HG02840 (cell line): Measurements from ENCODE around the gene HEMK1.

Experiments
- ATAC-seq: cut with Tn5 transposase; IDR thresholded peaks from one replicate; pipeline ENCODE4 v1.9.1; 2021; ENCODE audit warnings: mild to moderate bottlenecking, moderate library complexity, moderate number of reproducible peaks; ENCODE audit not compliant: unreplicated experiment, low FRiP score

HEMK1 gene

DNA sequence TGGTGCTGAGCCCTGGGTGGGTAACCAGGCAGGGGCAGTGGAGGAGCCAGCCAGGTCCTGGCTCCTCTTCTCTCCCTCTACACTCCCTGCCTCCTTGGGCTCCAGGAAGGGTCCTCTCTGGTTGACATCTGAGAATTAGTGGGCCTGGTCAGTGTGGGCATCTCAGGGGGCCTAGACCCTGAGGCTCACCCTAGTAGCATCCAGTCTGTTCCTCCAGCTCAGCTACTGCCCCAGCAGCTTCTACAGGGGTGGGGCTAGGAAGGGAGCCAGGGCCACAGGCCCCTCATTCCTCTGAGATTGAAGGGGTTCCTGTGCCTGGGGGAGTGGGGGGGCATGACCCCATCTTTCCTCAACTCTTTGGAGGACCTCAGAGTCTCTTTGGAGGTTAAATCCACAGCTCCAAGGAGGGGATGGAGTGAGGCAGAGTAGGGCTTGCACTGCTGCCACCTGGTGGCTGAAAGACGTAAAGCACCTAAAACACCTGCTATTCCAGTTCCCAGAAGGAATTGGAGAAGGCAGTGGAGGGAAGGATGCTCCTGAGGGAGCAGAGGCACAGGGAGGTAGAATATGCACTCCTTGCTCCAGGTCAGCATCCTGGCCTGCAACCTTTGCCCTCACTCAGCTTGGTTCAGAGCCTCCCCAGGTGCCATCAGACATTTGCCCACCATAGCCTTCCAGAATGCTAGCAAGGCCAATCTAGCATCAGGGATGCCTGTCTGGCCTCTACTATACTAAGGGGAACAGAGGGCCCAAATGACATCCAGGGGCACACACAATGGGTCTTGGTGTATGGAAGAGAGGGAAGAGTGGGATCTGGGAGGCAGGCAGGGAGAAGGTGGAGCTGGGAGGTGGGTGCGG lies 26.9 kb upstream of the HEMK1 start:
- ATAC-seq = no peak

DNA sequence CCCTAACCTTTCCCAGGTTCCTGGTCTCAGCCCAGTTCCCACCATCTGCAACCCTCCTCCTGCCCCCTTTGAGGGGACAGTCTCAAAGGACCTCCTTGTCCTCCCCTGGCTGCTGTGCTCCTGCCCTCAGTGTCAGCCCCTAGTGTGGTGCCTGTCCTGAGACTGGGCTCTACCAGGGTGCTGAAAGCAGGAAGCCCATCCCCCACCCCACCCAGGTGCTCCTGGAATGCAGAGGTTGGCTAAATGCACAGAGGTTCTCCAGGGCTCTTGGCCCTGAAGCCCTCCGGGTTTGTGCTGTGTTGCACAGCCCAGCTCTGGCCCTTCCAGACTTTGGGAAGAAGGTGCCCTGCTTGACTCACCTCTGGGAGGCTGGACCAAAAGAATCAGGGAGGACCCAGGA lies 23.5 kb upstream of the HEMK1 start:
- ATAC-seq = no peak

GRCh38 chr3:50549226-50549625 lies 20.1 kb upstream of the HEMK1 start:
- no peak for ATAC-seq

- no peak for ATAC-seq
These were observed 19.1 kb upstream of the HEMK1 start for GRCh38 chr3:50550079-50550736.

GRCh38 chr3:50551054-50551659 lies 18.2 kb upstream of the HEMK1 start:
- no peak for ATAC-seq

- ATAC-seq = no peak
These were observed 17.5 kb upstream of the HEMK1 start for GRCh38 chr3:50551681-50552435.

DNA sequence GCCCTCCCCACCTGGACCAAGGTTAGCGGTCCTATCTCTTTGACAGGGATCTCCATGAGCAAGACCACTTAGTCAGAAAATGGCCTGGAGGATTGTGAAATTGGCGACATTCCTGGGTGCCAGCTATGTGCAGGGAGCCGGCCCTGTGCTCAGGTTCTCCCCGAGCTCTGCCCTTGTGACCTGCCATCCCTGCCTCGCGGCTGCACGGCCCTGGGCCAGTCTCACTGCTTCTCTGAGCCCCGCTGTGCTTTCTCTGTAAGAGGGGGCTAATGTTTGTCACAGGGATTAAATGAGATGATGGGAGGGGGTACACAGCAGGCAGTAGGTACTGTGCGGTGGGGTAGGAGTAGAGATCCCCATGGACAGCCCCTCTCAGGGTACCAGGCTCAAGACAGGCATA lies 16.7 kb upstream of the HEMK1 start:
- ATAC-seq = no peak

DNA sequence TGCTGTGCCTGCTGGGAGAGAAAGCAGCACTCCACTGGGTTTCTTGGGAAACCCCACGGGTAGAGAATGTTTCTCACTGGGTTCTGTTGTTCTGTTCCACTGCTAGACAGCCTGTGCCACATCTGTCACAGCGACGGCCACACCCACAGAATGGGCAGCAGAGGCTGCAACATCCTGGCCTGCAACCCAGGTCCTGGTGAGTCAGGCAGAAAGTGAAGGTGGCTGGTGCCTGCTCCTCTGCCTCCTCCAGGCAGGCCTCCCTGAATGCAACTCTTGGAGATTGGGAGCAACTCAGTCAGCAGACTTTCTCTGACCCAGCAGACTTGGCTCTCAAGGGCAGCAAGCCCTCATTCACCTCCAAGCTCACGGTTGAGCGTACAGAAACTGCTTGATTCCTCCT lies 14.8 kb upstream of the HEMK1 start:
- ATAC-seq = no peak

GRCh38 chr3:50557106-50557505 lies 12.2 kb upstream of the HEMK1 start:
- ATAC-seq = no peak

- no peak for ATAC-seq
These were observed 11.4 kb upstream of the HEMK1 start for GRCh38 chr3:50557915-50558314.

- no peak for ATAC-seq
These were observed 9.6 kb upstream of the HEMK1 start for GRCh38 chr3:50559702-50560101.

GRCh38 chr3:50562861-50563260 lies 6.5 kb upstream of the HEMK1 start:
- ATAC-seq = no peak

- ATAC-seq = no peak
These were observed 5.5 kb upstream of the HEMK1 start for GRCh38 chr3:50563867-50564266.

- no peak for ATAC-seq
These were observed 5.0 kb upstream of the HEMK1 start for GRCh38 chr3:50564321-50564720.

- no peak for ATAC-seq
These were observed 2.3 kb upstream of the HEMK1 start for GRCh38 chr3:50567011-50567385.

GRCh38 chr3:50567386-50568167 lies 1.7 kb upstream of the HEMK1 start, which contains the start of gene C3orf18:
C3orf18 (minus strand) TSS chr3:50567747; CDS start chr3:50565699, 2,048 bp downstream.
- ATAC-seq = peak; percentile 74

- ATAC-seq = no peak
These were observed 1.4 kb downstream of the HEMK1 start for GRCh38 chr3:50570508-50571279.

- no peak for ATAC-seq
These were observed 2.2 kb downstream of the HEMK1 start for GRCh38 chr3:50571486-50571885.

GRCh38 chr3:50572158-50572557 lies 2.8 kb downstream of the HEMK1 start:
- no peak for ATAC-seq
